ENCODE results near the gene CSMD2.

GRCh38 chr1:33944846-33945245 is 220.2 kb downstream of the CSMD2 start:
- TF ChIP-seq CTCF (IDR thresholded peaks at IDR 0.05) (no peak), POLR2AphosphoS5 (IDR thresholded peaks at IDR 0.05) (no peak)

Measured in sigmoid colon (tissue), 4 donors.